Muscle of leg (tissue), 11 donors: ENCODE data around the gene ZFY. TPM values are rescaled to one million over a fixed set of nuclear protein-coding genes. Genes with fewer than 3 reads are reported as not detected.
"Not testable (repeated sequence)": the region's sequence is repeated elsewhere in the genome, so short reads cannot be mapped to it uniquely, and the experiment has no call there.

Source experiments
- DNase-seq: peaks from one replicate; pipeline ENCODE4 v3.0.0; 2013
- H3K27ac ChIP-seq: one replicate; pipeline ENCODE4 v1.5.1; 2013; ENCODE audit warnings: mild to moderate bottlenecking, low read length, control low read depth
- H3K27me3 ChIP-seq: one replicate; pipeline ENCODE4 v1.6.1; 2013; ENCODE audit warnings: low read length; ENCODE audit not compliant: control insufficient read depth, insufficient read depth
- H3K36me3 ChIP-seq: one replicate; pipeline ENCODE4 v1.6.1; 2013; ENCODE audit warnings: low read length; ENCODE audit not compliant: control insufficient read depth, insufficient read depth
- H3K4me1 ChIP-seq: one replicate; pipeline ENCODE4 v1.6.1; 2013; ENCODE audit warnings: low read length; ENCODE audit not compliant: control insufficient read depth, insufficient read depth
- H3K4me3 ChIP-seq: one replicate; pipeline ENCODE4 v1.5.1; 2013; ENCODE audit warnings: low read length, control low read depth
- H3K9me3 ChIP-seq: replicated peaks from 2 replicates; pipeline ENCODE4 v1.6.1; 2013; ENCODE audit warnings: low read depth, low read length; ENCODE audit not compliant: control insufficient read depth
- WGBS: methylation state at CpG from one replicate; pipeline ENCODE4 v1.1.5; 2013; ENCODE audit warnings: missing lambda C conversion rate; ENCODE audit not compliant: insufficient coverage; 5-methylcytosine and 5-hydroxymethylcytosine counted together
- polyA plus RNA-seq, 8 donors: library from polyadenylated mRNA; unstranded; fragments of 120-200 nt; gene quantifications; one replicate each; pipeline versions ENCODE4 v1.2.1 to v1.2.3, GENCODE V29; 2013; ENCODE audit warnings: inconsistent platforms in 1 of 8, low replicate concordance in 1 of 8; ENCODE audit not compliant: insufficient read length in 8 of 8, insufficient read depth in 1 of 8
- total RNA-seq: library from RNA; stranded (reverse); fragments of 120-200 nt; gene quantifications from one replicate; pipeline ENCODE4 v1.2.4, GENCODE V29; 2013

Gene ZFY
- total and polyA plus RNA-seq, 9 donors = 6.8 to 11.6 (median 10.3) TPM; not detected in 1

DNA sequence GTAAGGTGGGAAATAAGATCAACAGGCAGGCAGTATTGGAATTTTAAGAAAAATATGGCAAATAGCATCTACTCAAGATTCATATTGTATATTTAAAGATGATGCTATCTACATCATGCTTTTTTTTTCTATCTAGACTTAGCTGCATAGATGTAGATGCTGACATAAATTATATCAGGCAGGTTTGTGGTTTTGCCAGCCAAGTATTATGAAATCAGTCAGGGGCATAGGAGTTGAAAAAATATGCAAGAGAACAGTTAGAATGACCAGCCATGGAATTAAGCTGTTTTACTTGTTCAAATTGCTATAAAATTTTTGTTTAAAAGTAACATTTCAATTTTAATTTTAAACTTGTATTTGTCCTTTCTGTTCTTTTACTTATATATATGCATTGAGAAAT is 34.4 kb downstream of the ZFY start:
- Histone ChIP-seq H3K27me3 (no peaks in the 10 kb centered on the region), H3K4me1 (no peaks in the 10 kb centered on the region), H3K4me3 (no peak overlapping the region), H3K9me3 (no peaks in the 10 kb centered on the region), H3K36me3 (no peaks in the 10 kb centered on the region), H3K27ac (no peak overlapping the region)
- no peak for DNase-seq

- Histone ChIP-seq H3K36me3 (no peaks in the 10 kb centered on the region), H3K9me3 (no peaks in the 10 kb centered on the region), H3K27me3 (no peaks in the 10 kb centered on the region), H3K4me3 (no peak overlapping the region), H3K27ac (no peak overlapping the region), H3K4me1 (no peaks in the 10 kb centered on the region)
- no CpG with 5 or more reads among the region's 1 CpG for WGBS
- DNase-seq = no peak
These were observed 37.5 kb downstream of the ZFY start for GRCh38 chrY:2972708-2973107.

- no CpG with 5 or more reads among the region's 5 CpGs for WGBS
These were observed 38.0 kb downstream of the ZFY start for GRCh38 chrY:2973110-2973751.

GRCh38 chrY:2979283-2979682 is 44.1 kb downstream of the ZFY start:
- WGBS = no CpG with 5 or more reads among the region's 6 CpGs
- Histone ChIP-seq H3K4me1 (no peaks in the 10 kb centered on the region), H3K4me3 (no peak overlapping the region), H3K36me3 (no peaks in the 10 kb centered on the region), H3K27me3 (no peaks in the 10 kb centered on the region), H3K9me3 (no peaks in the 10 kb centered on the region), H3K27ac (no peak overlapping the region)
- no peak for DNase-seq

More at GRCh38 chrY:2973110-2973751, 38.0 kb downstream of the ZFY start:
- Histone ChIP-seq H3K36me3 (no peaks in the 10 kb centered on the region), H3K27me3 (no peaks in the 10 kb centered on the region), H3K4me3 (no peak overlapping the region), H3K4me1 (no peaks in the 10 kb centered on the region), H3K27ac (no peak overlapping the region), H3K9me3 (no peaks in the 10 kb centered on the region)
- DNase-seq = no peak

GRCh38 chrY:2984491-2984890 is 49.3 kb downstream of the ZFY start:
- no peaks in the 10 kb centered on the region for H3K36me3 ChIP-seq
- H3K27ac ChIP-seq = no peak overlapping the region
- H3K4me1 ChIP-seq = no peaks in the 10 kb centered on the region
- H3K9me3 ChIP-seq = no peaks in the 10 kb centered on the region
- WGBS = no CpG with 5 or more reads among the region's 5 CpGs
- H3K4me3 ChIP-seq = no peak overlapping the region
- DNase-seq = no peak
- no peaks in the 10 kb centered on the region for H3K27me3 ChIP-seq

DNA sequence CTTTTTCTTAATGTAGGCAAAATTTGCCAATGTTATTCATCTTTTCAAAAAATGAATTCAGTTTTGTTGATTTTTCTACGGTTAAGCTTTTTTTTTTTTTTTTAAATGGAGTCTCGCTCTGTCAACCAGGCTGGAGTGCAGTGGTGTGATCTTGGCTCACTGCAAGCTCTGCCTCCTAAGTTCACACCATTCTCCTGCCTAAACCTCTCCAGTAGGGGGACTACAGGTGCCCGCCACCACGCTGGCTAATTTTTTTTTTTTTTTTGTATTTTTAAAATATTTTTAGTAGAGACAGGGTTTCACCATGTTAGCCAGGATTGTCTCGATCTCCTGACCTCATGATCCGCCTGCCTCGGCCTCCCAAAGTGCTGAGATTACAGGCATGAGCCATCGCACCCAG is 52.0 kb downstream of the ZFY start:
- H3K9me3 ChIP-seq, H3K27me3 ChIP-seq, DNase-seq, H3K27ac ChIP-seq, H3K36me3 ChIP-seq, H3K4me3 ChIP-seq, H3K4me1 ChIP-seq: not testable (repeated sequence)
- WGBS = no CpG with 5 or more reads among the region's 8 CpGs

- H3K9me3 ChIP-seq, H3K27ac ChIP-seq, H3K36me3 ChIP-seq, H3K4me3 ChIP-seq, DNase-seq, H3K4me1 ChIP-seq, H3K27me3 ChIP-seq: not testable (repeated sequence)
- no CpG with 5 or more reads among the region's 14 CpGs for WGBS
These were observed 62.2 kb downstream of the ZFY start for GRCh38 chrY:2997369-2997768.

GRCh38 chrY:3002190-3002589 is 67.0 kb downstream of the ZFY start:
- no peak for DNase-seq
- Histone ChIP-seq H3K4me1 (no peaks in the 10 kb centered on the region), H3K36me3 (no peaks in the 10 kb centered on the region), H3K27me3 (no peaks in the 10 kb centered on the region), H3K27ac (no peak overlapping the region), H3K9me3 (no peaks in the 10 kb centered on the region), H3K4me3 (no peak overlapping the region)

DNA sequence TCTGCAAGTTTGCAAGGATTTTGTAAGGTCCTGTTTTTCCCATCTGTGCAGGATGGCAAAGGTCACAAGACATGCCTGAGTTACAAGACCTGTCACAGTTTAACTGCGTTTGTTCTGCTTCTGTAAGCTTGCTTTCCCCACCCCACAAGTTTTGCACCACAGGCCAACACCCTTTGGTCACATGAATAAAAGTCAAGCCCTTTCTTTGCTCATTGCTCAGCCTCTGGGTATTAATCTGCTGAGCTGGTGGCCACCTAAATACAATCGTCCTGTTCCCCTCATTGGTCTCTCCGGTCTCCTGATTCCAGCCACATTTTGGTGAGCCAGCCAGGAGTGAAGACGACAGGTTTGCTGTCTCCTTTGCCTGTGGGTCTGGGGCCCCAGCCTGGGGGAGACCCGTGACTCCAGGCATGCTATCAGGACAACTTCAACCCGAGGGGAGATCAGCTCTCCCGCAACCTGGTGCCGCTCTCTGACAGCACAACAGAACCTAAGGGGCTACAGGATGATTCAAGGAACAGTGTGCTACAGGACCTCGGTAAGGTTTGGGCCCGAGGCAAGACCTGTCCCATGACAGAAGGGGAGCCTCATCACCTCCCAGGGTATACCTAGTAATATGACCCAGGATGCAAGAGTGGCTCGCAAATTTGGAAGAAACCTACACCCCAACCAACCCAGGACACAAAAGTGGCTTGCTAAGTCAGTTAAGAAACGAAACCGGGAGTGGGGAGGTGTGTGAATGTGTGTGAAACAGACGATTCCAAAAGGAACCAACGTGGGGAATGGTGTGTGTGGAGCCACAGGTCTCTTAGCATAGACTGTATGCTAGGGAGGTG is 67.7 kb downstream of the ZFY start:
- WGBS = no CpG with 5 or more reads among the region's 15 CpGs
- no peak overlapping the region for H3K4me3 ChIP-seq
- no peaks in the 10 kb centered on the region for H3K36me3 ChIP-seq
- no peak overlapping the region for H3K27ac ChIP-seq
- no peaks in the 10 kb centered on the region for H3K9me3 ChIP-seq
- no peaks in the 10 kb centered on the region for H3K4me1 ChIP-seq
- no peak for DNase-seq
- H3K27me3 ChIP-seq = no peaks in the 10 kb centered on the region

- H3K27me3 ChIP-seq = no peaks in the 10 kb centered on the region
- DNase-seq = no peak
- H3K36me3 ChIP-seq = no peaks in the 10 kb centered on the region
- no peaks in the 10 kb centered on the region for H3K9me3 ChIP-seq
- H3K4me3 ChIP-seq = no peak overlapping the region
- H3K27ac ChIP-seq = no peak overlapping the region
- WGBS = no CpG with 5 or more reads among the region's 3 CpGs
- no peaks in the 10 kb centered on the region for H3K4me1 ChIP-seq
These were observed 68.3 kb downstream of the ZFY start for GRCh38 chrY:3003516-3003830.
